ENCODE results near the gene ZSCAN23. TPM values are rescaled to one million over a fixed set of nuclear protein-coding genes. Genes with fewer than 3 reads are reported as not detected.
A peak's percentile ranks its signal among the peaks of the same experiment; 100 is the strongest.
"Not testable (repeated sequence)": the region's sequence is repeated elsewhere in the genome, so short reads cannot be mapped to it uniquely, and the experiment has no call there.

The ZSCAN23 gene
- total RNA-seq, 1 experiment from 2014 or later, result 2.9 TPM

GRCh38 chr6:28446818-28447511 lies 3.7 kb upstream of the ZSCAN23 start:
- no peaks in the 10 kb centered on the region for H3K9me3 ChIP-seq (ENCODE audit: control insufficient read depth, low read depth, low read length)
- Mint-ChIP-seq H3K27ac (peak overlapping the region; percentile 2 to 96 (median 46); a peak in 3 of 7 replicates), H3K4me1 (peaks cover 10 to 12% of the 10 kb centered on the region in 2 experiments), H3K9me3 (peaks cover 3% of the 10 kb centered on the region in 2 experiments), H3K36me3 (ENCODE audit: insufficient read depth in 1 of 3, low read depth in 3 of 3) (peaks cover 0 to 3% (median 0%) of the 10 kb centered on the region in 3 experiments; a peak in 4 of 7 replicates), H3K27me3 (ENCODE audit: low read depth) (peaks cover 7% of the 10 kb centered on the region), H3K4me3 (peak overlapping the region; percentile 92 to 93)
- H3K79me2 ChIP-seq (ENCODE audit: insufficient read depth, low read length), result no peaks in the 10 kb centered on the region
- no peak overlapping the region for H3K4ac ChIP-seq (ENCODE audit: low read depth, low read length)
- H2BK20ac ChIP-seq (ENCODE audit: low read depth, low read length, poor library complexity, severe bottlenecking), result no peak overlapping the region
- peak overlapping the region; percentile 81 for H3K14ac ChIP-seq (ENCODE audit: insufficient read depth, low read length)
- peak; percentile 58 for DNase-seq
- no peaks in the 10 kb centered on the region for H3K27me3 ChIP-seq (ENCODE audit: insufficient read depth, low read length)
- peaks cover under 1% of the 10 kb centered on the region for H3K79me1 ChIP-seq (ENCODE audit: insufficient read depth, low read depth, low read length, poor library complexity, severe bottlenecking)
- H2BK120ac ChIP-seq (ENCODE audit: low read depth, low read length, poor library complexity, severe bottlenecking), result no peak overlapping the region
- H4K5ac ChIP-seq (ENCODE audit: insufficient read length, low read depth, low read length), result no peak overlapping the region
- no peak overlapping the region for H3K27ac ChIP-seq (ENCODE audit: insufficient read length, low read depth, low read length)
- H3K9ac ChIP-seq (ENCODE audit: extremely low read depth, insufficient read length, low read length), result peak overlapping the region; percentile 70
- no peak overlapping the region for H3T11ph ChIP-seq (ENCODE audit: low read length)
- peak overlapping the region; percentile 98 for H2AFZ ChIP-seq (ENCODE audit: low read length)
- no peak overlapping the region for H2BK12ac ChIP-seq (ENCODE audit: insufficient read length, low read depth, low read length)
- no CpG with 5 or more reads among the region's 36 CpGs for WGBS (ENCODE audit: extremely low coverage, insufficient read length, low lambda C conversion rate)
- peak overlapping the region; percentile 87 for H3K4me2 ChIP-seq (ENCODE audit: insufficient read depth, insufficient read length, low read length)
- peak overlapping the region; percentile 81 for H3K18ac ChIP-seq (ENCODE audit: insufficient read length, low read depth, low read length)
- H4K20me1 ChIP-seq (ENCODE audit: control insufficient read depth, insufficient read depth, insufficient read length), result no peaks in the 10 kb centered on the region
- peaks cover 10% of the 10 kb centered on the region for H3K23me2 ChIP-seq (ENCODE audit: insufficient read length, low read depth, low read length, poor library complexity, severe bottlenecking)
- H2BK5ac ChIP-seq (ENCODE audit: insufficient read length, low read length), result no peak overlapping the region
- H3K23ac ChIP-seq (ENCODE audit: insufficient read length, low read depth, low read length), result no peak overlapping the region
- no peak overlapping the region for H2AK5ac ChIP-seq (ENCODE audit: insufficient read length, low read length)
- TF ChIP-seq CTCF (conservative IDR thresholded peaks at IDR 0.05), result no peak
- H4K91ac ChIP-seq (ENCODE audit: insufficient read length, low read depth, low read length), result no peak overlapping the region
- H3K56ac ChIP-seq (ENCODE audit: insufficient read length, low read depth, low read length), result no peak overlapping the region
- no peak overlapping the region for H2BK15ac ChIP-seq (ENCODE audit: low read depth, low read length)
- no peak overlapping the region for H4K8ac ChIP-seq (replicated peaks; ENCODE audit: insufficient read length, low read depth, low read length)
- H3K4me1 ChIP-seq (ENCODE audit: insufficient read depth, low read length), result peaks cover 3% of the 10 kb centered on the region

- H2BK20ac ChIP-seq (ENCODE audit: low read depth, low read length, poor library complexity, severe bottlenecking); H3K9ac ChIP-seq (ENCODE audit: extremely low read depth, insufficient read length, low read length); H4K20me1 ChIP-seq (ENCODE audit: control insufficient read depth, insufficient read depth, insufficient read length); H3T11ph ChIP-seq (ENCODE audit: low read length); H3K23ac ChIP-seq (ENCODE audit: insufficient read length, low read depth, low read length); H2BK15ac ChIP-seq (ENCODE audit: low read depth, low read length); H3K27me3 ChIP-seq (ENCODE audit: insufficient read depth, low read length); H3K18ac ChIP-seq (ENCODE audit: insufficient read length, low read depth, low read length); H3K27ac ChIP-seq (ENCODE audit: insufficient read length, low read depth, low read length); H2BK12ac ChIP-seq (ENCODE audit: insufficient read length, low read depth, low read length); H3K27me3 Mint-ChIP-seq (ENCODE audit: low read depth); H3K14ac ChIP-seq (ENCODE audit: insufficient read depth, low read length); H3K79me1 ChIP-seq (ENCODE audit: insufficient read depth, low read depth, low read length, poor library complexity, severe bottlenecking); H3K79me2 ChIP-seq (ENCODE audit: insufficient read depth, low read length); H3K27ac Mint-ChIP-seq; H2BK5ac ChIP-seq (ENCODE audit: insufficient read length, low read length); H2AFZ ChIP-seq (ENCODE audit: low read length); H2BK120ac ChIP-seq (ENCODE audit: low read depth, low read length, poor library complexity, severe bottlenecking); H3K4me1 ChIP-seq (ENCODE audit: insufficient read depth, low read length); DNase-seq; H4K8ac ChIP-seq (replicated peaks; ENCODE audit: insufficient read length, low read depth, low read length); H3K56ac ChIP-seq (ENCODE audit: insufficient read length, low read depth, low read length); H4K5ac ChIP-seq (ENCODE audit: insufficient read length, low read depth, low read length); H4K91ac ChIP-seq (ENCODE audit: insufficient read length, low read depth, low read length); H3K4ac ChIP-seq (ENCODE audit: low read depth, low read length); H3K9me3 Mint-ChIP-seq; H3K9me3 ChIP-seq (ENCODE audit: control insufficient read depth, low read depth, low read length); H3K4me2 ChIP-seq (ENCODE audit: insufficient read depth, insufficient read length, low read length); H2AK5ac ChIP-seq (ENCODE audit: insufficient read length, low read length); H3K36me3 Mint-ChIP-seq (ENCODE audit: insufficient read depth in 1 of 3, low read depth in 3 of 3): not testable (repeated sequence)
- peaks cover 10% of the 10 kb centered on the region for H3K23me2 ChIP-seq (ENCODE audit: insufficient read length, low read depth, low read length, poor library complexity, severe bottlenecking)
- H3K4me1 Mint-ChIP-seq, result peaks cover 10 to 12% of the 10 kb centered on the region in 2 experiments
- H3K4me3 Mint-ChIP-seq, result peak overlapping the region in 1 of 2 experiments; percentile 31; a peak in 2 of 5 replicates
- WGBS (ENCODE audit: extremely low coverage, insufficient read length, low lambda C conversion rate), result no CpG with 5 or more reads among the region's 3 CpGs
Measured at GRCh38 chr6:28444759-28445158, 1.5 kb upstream of the ZSCAN23 start.

All from H9 (cell line).